Right lobe of liver (tissue), 6 donors: Measurements from ENCODE around the gene DUS2. TPM values are rescaled to one million over a fixed set of nuclear protein-coding genes. Genes with fewer than 3 reads are reported as not detected.
A peak's percentile ranks its signal among the peaks of the same experiment; 100 is the strongest.

Experiments used
- ATAC-seq, 4 donors: fragments of 200-7000 bp; cut with Tn5 transposase; one replicate each; pipeline ENCODE4 v1.9.1; 2020; ENCODE audit warnings: mild to moderate bottlenecking in 4 of 4, moderate library complexity in 4 of 4
- DNase-seq, 3 donors: peaks; one replicate each; pipeline ENCODE4 v3.0.0-alpha.2; 2020
- H3K27ac ChIP-seq, 3 donors: fragments of 200-600 bp; one replicate each; pipeline ENCODE4 v1.8.0; 2022
- H3K27me3 ChIP-seq, 2 donors: fragments of 200-600 bp; one replicate each; pipeline ENCODE4 v1.8.0; 2022
- H3K36me3 ChIP-seq, 4 donors: fragments of 200-600 bp; sonication (generic) in 1 of 4; one replicate each; pipeline versions ENCODE4 v1.5.1 to v1.8.0; 2017 to 2022; ENCODE audit warnings: control low read depth in 1 of 4
- H3K4me1 ChIP-seq, 4 donors: fragments of 200-600 bp; sonication (generic) in 1 of 4; one replicate each; pipeline versions ENCODE4 v1.5.1 to v1.8.0; 2017 to 2022; ENCODE audit warnings: control low read depth in 1 of 4
- H3K4me3 ChIP-seq, 3 donors: fragments of 200-600 bp; one replicate each; pipeline ENCODE4 v1.8.0; 2022
- H3K9me3 ChIP-seq, 4 donors: fragments of 200-600 bp; sonication (generic) in 1 of 4; one replicate each; pipeline versions ENCODE4 v1.5.1 to v1.8.0; 2017 to 2022; ENCODE audit warnings: control low read depth in 1 of 4
- CTCF ChIP-seq, 4 donors: fragments of 200-600 bp in 3 of 4; fragments of 450-650 bp in 1 of 4; IDR thresholded peaks; one replicate each; pipeline versions ENCODE4 v1.5.1 to v1.8.0; 2016 to 2022; ENCODE audit warnings: antibody characterized with exemption in 4 of 4, mild to moderate bottlenecking in 2 of 4
- POLR2A ChIP-seq: fragments of 450-650 bp; IDR thresholded peaks from one replicate; pipeline ENCODE4 v1.6.1; 2017; ENCODE audit warnings: antibody characterized with exemption, mild to moderate bottlenecking
- WGBS: methylation state at CpG from one replicate; pipeline ENCODE4 v1.1.6; 2018; ENCODE audit warnings: low coverage, low lambda C conversion rate; ENCODE audit not compliant: insufficient coverage; ENCODE audit errors: missing lambda C conversion rate; 5-methylcytosine and 5-hydroxymethylcytosine counted together
- intact Hi-C, 2 donors: fragments of 100-400 bp; cut with DNase I; formaldehyde crosslinking; loops; one replicate each; pipeline versions ENCODE4 v1.11.2 to v1.14.1; 2022
- small RNA-seq, 2 experiments: library from RNA; depleted of rRNA; stranded (forward); fragments of <200 nt; gene quantifications; one replicate each; pipeline ENCODE3, GENCODE V24; 2016
- total RNA-seq, 6 experiments: library from RNA; depleted of rRNA in 2 of 6; stranded (reverse); fragments of >200 nt in 2 of 6; fragmentation: NEBNext Ultra II Directional in 3 of 6; extraction: Animal tissue kit (Norgen Biotek cat#: 25700) in 3 of 6; gene quantifications; one replicate each; pipeline versions ENCODE4 v1.1.0 to v1.2.4, GENCODE V29; 2016 to 2023
- donor health status: DM: no; HTN: yes; CAD: no.
- donor health status: DM: no; HTN: no; CAD: no.
- donor health status: DM: no; HTN: no; CAD: no.
- donor health status: DM: no; HTN: yes; CAD: no.
- donor health status: DM: no; HTN: yes; CAD: no.

The DUS2 gene
- total RNA-seq, 6 experiments from 2014 or later: 7.9 to 16.4 (median 9.2) TPM

DNA sequence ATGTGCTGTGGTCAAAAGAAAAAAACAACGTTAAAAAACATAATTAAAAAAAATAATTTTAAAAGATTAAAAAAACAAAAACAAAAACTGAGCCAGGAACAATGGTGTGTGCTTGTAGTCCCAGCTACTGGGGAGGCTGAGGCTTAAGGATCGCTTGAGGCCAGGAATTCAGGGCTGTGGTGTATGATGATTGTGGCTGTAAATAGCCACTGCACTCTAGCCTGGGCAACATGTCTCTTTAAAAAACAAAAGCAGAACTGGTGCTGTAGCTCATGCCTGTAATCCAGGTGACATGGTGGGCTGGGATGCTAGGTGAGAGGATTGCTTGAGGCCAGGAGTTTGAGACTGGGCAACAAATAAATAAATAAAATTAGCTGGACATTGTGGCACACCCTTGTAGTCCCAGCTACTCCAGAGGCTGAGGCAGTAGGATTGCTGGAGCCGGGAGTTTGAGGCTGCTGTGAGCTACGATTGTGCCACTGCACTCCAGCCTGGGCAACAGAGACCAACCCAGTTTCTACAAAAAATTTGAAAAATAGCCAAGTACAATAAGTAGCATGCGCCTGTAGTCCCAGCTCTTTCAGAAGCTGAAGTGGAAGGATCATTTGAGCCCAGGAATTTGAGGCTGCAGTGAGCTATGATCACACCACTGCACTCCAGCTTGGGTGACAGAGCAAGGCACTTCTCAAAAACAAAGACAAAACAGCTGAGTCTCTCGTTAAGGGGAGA is 105.7 kb downstream of the DUS2 start:
- peak; percentile 74 to 82 (median 78) for ATAC-seq
- intact Hi-C loops: no loop called here
- 38% methylated on average over 6 of the region's 6 CpGs for WGBS
- H3K27ac ChIP-seq: no peak overlapping the region
- H3K9me3 ChIP-seq: no peaks in the 10 kb centered on the region
- peaks cover 0 to 11% (median 0%) of the 10 kb centered on the region in 4 donors for H3K36me3 ChIP-seq
- TF ChIP-seq POLR2A (no peak), CTCF (IDR thresholded peaks at IDR 0.05) (no peak)
- no peaks in the 10 kb centered on the region for H3K27me3 ChIP-seq
- peaks cover 0 to 15% (median 0%) of the 10 kb centered on the region in 4 donors for H3K4me1 ChIP-seq
- H3K4me3 ChIP-seq: no peak overlapping the region
- no peak for DNase-seq

Small RNA genes within 50 kb of the gene (small RNA-seq; reads per million reads assigned to genes)
- gene RF00019 (0 reads per million in 2 experiments), gene RNU6-359P (0 reads per million in 2 experiments)

Other genes with a start within 250 kb of the DUS2 start
- gene RANBP10, start 216.7 kb upstream of the DUS2 start, total RNA-seq: 10 to 100 TPM; 15.1 to 38.4 (median 22.7) TPM
- 1 to 10 TPM in 3 of 6 experiments, under 1 TPM in 3; 0.42 to 1.2 (median 0.99) TPM for gene TSNAXIP1, start 216.4 kb upstream of the DUS2 start, total RNA-seq
- gene THAP11, start 181.0 kb upstream of the DUS2 start, total RNA-seq: 10 to 100 TPM in 4 of 6 experiments, 1 to 10 TPM in 2; 8.9 to 23.9 (median 11.7) TPM
- 10 to 100 TPM; 23.4 to 67.8 (median 33.9) TPM for gene NUTF2, start 176.4 kb upstream of the DUS2 start, total RNA-seq
- 10 to 100 TPM; 12.2 to 21.1 (median 18.2) TPM for gene CENPT, start 175.6 kb upstream of the DUS2 start, total RNA-seq
- gene EDC4, start 150.2 kb upstream of the DUS2 start, total RNA-seq: 10 to 100 TPM; 16.2 to 25.4 (median 19.5) TPM
- under 1 TPM in 1 of 6 experiments, not detected in 5; 0.84 TPM for gene NRN1L, start 138.4 kb upstream of the DUS2 start, total RNA-seq
- 10 to 100 TPM in 4 of 6 experiments, 1 to 10 TPM in 2; 6.7 to 22.6 (median 13.2) TPM for gene PSKH1, start 130.0 kb upstream of the DUS2 start, total RNA-seq
- gene CTRL, start 91.4 kb upstream of the DUS2 start, total RNA-seq: under 1 TPM in 3 of 6 experiments, not detected in 3; 0.12 to 0.49 (median 0.44) TPM
- 10 to 100 TPM; 19.0 to 39.6 (median 22.7) TPM for gene PSMB10, start 86.4 kb upstream of the DUS2 start, total RNA-seq
- 100 to 1,000 TPM in 4 of 6 experiments, 10 to 100 TPM in 2; 29.4 to 207 (median 137) TPM for gene LCAT, start 79.2 kb upstream of the DUS2 start, total RNA-seq
- 10 to 100 TPM; 17.2 to 40.0 (median 21.9) TPM for gene SLC12A4, start 54.6 kb upstream of the DUS2 start, total RNA-seq
- gene DPEP3, start 42.8 kb upstream of the DUS2 start, total RNA-seq: under 1 TPM in 1 of 6 experiments, not detected in 5; 0.10 TPM
- 1 to 10 TPM in 5 of 6 experiments, under 1 TPM in 1; 0.93 to 2.3 (median 1.6) TPM for gene DPEP2, start 23.8 kb upstream of the DUS2 start, total RNA-seq
- not detected for gene DPEP2NB, start 7.4 kb upstream of the DUS2 start, total RNA-seq
- gene DDX28, start 52 bp upstream of the DUS2 start, total RNA-seq: 1 to 10 TPM; 5.4 to 10.0 (median 6.3) TPM
- gene NFATC3, start 62.1 kb downstream of the DUS2 start, total RNA-seq: 10 to 100 TPM; 19.9 to 30.1 (median 25.1) TPM
- gene ESRP2, start 212.8 kb downstream of the DUS2 start, total RNA-seq: 100 to 1,000 TPM in 1 of 6 experiments, 10 to 100 TPM in 5; 44.8 to 102 (median 57.9) TPM
- gene PLA2G15, start 222.1 kb downstream of the DUS2 start, total RNA-seq: 10 to 100 TPM in 5 of 6 experiments, 1 to 10 TPM in 1; 9.7 to 21.2 (median 13.7) TPM
- gene SLC7A6, start 241.2 kb downstream of the DUS2 start, total RNA-seq: 1 to 10 TPM; 1.6 to 9.6 (median 4.5) TPM